GM12873 (cell line): ENCODE results near the gene CHCHD10.

Source experiments
- CTCF ChIP-seq: IDR thresholded peaks from 2 replicates; pipeline ENCODE4 v1.5.1; 2012; ENCODE audit warnings: low read depth, mild to moderate bottlenecking, moderate library complexity, low read length, control low read depth; ENCODE audit not compliant: insufficient read depth; ENCODE audit errors: missing control alignments

CHCHD10 gene

DNA sequence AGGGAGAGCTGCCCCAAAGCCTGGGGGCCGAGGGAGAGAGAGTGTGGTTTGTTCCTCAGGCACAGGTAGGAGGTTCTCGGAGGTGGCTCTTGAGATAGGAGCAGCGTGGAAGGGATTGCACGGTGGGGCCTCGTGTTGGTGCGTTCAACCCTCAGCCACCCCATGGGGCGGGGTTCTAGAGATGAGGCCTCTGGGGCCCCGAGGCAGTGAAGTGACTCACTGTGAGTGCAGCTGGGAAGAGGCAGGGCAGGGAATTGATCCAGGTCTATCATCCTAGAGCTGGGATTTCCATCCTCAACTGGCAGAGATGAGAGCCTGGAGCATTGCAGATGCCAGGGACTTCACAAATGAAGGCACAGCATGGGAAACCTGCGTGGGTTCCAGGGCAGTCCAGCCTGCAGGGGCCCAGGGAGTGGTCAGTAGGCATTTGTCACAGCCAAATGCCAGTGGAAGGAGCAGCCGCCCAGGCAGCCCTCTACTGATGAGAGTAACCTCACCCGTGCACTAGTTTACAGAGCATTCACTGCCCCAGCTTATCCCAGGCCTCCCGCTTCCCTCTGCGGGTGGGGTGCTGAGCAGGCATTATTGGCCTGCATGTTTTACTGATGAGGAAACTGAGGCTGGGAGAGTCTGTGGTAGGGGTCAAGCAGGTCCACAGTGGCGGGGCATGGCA, 13.9 kb upstream of the CHCHD10 start:
- TF ChIP-seq CTCF = no peak

GRCh38 chr22:23781065-23781464, 13.3 kb upstream of the CHCHD10 start:
- no peak for TF ChIP-seq CTCF

DNA sequence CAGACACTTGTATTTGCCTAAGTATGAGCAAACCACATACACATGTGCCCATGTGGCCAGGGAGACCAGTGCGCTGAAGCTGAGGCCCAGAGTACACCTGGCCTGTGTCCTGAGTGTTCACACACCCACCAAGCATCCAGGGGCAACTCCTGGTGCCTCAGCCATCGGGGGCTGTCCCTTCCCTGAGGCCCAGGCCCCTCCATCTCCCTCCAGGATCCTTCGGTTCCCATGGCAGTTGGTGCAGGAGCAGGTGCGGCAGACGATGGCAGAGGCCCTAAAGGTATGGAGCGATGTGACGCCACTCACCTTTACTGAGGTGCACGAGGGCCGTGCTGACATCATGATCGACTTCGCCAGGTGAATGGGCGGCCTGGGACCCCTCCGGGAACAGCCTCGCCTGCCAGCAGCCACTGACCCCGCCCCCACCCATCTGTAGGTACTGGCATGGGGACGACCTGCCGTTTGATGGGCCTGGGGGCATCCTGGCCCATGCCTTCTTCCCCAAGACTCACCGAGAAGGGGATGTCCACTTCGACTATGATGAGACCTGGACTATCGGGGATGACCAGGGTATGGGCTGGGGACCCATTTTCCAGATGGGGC, 12.5 kb upstream of the CHCHD10 start:
- no peak for TF ChIP-seq CTCF

DNA sequence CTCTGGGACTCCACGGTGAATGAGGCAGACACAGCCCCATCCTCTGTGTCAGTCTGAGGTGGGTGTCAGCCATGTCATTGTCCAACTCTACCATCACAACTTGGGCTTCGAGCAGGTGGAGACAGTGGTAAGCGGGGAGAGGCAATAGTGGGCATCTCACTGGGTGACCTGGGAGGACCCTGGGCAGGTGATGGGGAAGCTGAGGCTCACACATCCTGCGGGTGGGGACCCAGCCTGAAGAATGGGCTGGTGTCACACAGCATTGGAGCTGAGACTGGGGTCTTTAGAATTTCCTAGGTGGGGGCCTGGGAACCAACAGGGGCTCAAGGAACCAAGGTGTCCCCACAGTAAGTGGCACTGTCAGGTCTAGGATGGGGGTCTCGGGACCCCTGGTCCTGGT, 12.0 kb upstream of the CHCHD10 start:
- no peak for TF ChIP-seq CTCF

- TF ChIP-seq CTCF = no peak
These were observed 11.3 kb upstream of the CHCHD10 start for GRCh38 chr22:23779083-23779482.

DNA sequence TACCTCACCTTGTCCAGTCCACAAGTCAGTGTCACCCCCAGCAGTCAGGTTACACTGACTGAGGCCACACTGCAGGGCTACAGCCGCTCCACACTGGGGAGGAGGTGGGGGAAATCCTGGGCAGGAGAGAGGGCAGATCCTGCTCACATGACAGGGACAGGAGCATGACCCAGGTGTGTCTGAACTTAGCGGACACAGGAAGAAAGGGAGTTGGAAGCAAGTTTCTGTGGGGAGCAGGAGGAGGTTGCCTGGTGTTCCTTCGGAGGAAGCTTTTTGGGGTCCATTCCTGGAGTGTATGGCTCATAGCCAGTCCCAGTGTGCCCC, 10.8 kb upstream of the CHCHD10 start:
- TF ChIP-seq CTCF = no peak

DNA sequence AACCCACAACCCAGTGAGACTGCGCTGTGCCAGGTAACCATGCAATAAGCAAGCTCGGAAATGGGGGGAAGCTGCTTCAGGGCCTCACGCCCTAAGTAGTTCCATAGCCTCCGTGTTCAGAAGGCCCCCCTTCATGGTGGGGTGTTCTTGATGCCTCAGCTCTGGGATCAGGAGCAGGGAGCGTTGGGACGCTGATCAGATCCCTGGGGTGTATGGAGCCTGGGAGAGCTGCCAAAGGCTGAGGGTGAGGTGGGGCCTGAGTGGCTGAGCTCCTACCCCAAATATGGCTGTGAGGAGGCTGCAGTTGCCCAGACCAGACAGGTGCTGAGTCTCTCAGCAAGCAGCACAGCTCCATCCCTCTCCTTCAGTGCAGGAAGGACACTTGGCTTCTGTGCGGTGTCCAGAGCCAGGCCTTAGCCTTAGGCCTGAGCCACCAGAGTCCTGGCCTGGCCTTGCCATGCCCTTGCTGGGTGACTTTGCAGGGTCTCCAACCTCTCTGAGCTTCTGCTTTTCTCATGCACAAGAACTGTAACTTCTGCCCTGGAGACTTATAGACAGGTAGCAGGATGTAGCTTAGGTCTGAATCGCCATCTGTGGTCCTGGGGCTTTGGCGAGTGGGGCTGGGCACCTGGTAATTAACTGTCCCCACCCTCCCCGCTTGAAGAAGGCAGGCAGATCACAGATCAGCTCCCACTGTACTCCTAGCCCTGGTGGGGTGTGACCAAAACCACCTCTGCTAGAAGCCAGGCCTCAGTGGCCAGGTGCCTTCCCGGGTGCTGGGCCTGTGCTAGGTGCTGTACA, 10.2 kb upstream of the CHCHD10 start:
- TF ChIP-seq CTCF = no peak
